Measurements from ENCODE around the gene DSP. TPM values are rescaled to one million over a fixed set of nuclear protein-coding genes. Genes with fewer than 3 reads are reported as not detected.

DSP gene
- total and polyA plus RNA-seq, 2 experiments from 2014 or later: 16.8 to 43.7 TPM

- TF ChIP-seq REST (IDR thresholded peaks at IDR 0.05; ENCODE audit: unreplicated experiment) (no peak), ZNF114 (CRISPR knock-in tag; IDR thresholded peaks at IDR 0.05) (no peak)
Measured at GRCh38 chr6:7593229-7593628, 51.8 kb downstream of the DSP start (continued).

DNA sequence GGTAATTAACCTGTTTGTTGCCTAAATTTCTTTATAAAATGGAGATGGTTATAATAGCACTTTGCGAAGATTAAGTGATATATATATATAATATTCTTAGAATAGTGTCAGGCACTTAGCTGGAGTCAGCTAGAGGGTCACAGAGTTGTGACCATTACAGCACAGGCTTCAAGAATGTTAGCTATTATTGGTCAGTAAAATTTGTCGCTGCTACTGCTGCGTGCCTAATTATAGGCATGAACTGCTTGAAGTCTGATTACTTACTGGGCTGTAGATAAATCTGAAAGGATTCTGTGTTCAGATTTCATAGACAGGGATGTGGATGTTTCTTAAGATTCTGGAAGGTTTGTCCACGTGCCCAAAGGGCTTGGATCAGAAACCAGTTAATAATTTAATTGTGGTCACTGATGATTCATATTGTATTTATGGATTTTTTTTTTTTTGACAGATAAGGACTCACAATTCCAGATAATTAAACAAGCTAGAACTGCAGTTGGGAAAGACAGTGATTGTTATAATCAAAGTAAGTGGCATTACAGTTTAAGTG lies 53.2 kb downstream of the DSP start:
- Mint-ChIP-seq H3K4me3 (no peak overlapping the region), H3K4me1 (peaks cover 28% of the 10 kb centered on the region), H3K36me3 (ENCODE audit: low read depth) (peaks cover 40% of the 10 kb centered on the region; the same call in 2 of the 3 replicates), H3K27me3 (ENCODE audit: insufficient read depth, low read depth, poor library complexity) (no peaks in the 10 kb centered on the region), H3K9me3 (no peaks in the 10 kb centered on the region), H3K27ac (no peak overlapping the region)
- no peaks in the 10 kb centered on the region for H3K9me2 ChIP-seq (ENCODE audit: insufficient read depth)
- no peaks in the 10 kb centered on the region for H3F3A ChIP-seq (replicated peaks; ENCODE audit: low read depth)
- H3K4me3 ChIP-seq: no peak overlapping the region
- H3K4me2 ChIP-seq: no peak overlapping the region
- no peak for DNase-seq (ENCODE audit: low spot score)
- ATAC-seq: no peak
- H3K4me1 ChIP-seq (ENCODE audit: insufficient read depth): peaks cover 17% of the 10 kb centered on the region
- H3K79me2 ChIP-seq (replicated peaks; ENCODE audit: insufficient read depth): peaks cover 47% of the 10 kb centered on the region
- no peak overlapping the region for H2AFZ ChIP-seq
- H4K20me1 ChIP-seq (replicated peaks; ENCODE audit: insufficient read depth): peaks cover 35% of the 10 kb centered on the region
- no peaks in the 10 kb centered on the region for H3K27me3 ChIP-seq (ENCODE audit: insufficient read depth)
- no peak overlapping the region for H3K27ac ChIP-seq (ENCODE audit: low read depth)
- TF ChIP-seq ZNF331 (CRISPR knock-in tag; IDR thresholded peaks at IDR 0.05; ENCODE audit: low read depth) (no peak), EZH2 (IDR thresholded peaks at IDR 0.05; ENCODE audit: low read depth, unreplicated experiment) (no peak), JUNB (IDR thresholded peaks at IDR 0.05; ENCODE audit: unreplicated experiment) (no peak)
- peaks cover 29% of the 10 kb centered on the region for H3K36me3 ChIP-seq (ENCODE audit: insufficient read depth)

GRCh38 chr6:7604003-7604402 lies 62.5 kb downstream of the DSP start:
- peaks cover 77% of the 10 kb centered on the region for H3K36me3 Mint-ChIP-seq (ENCODE audit: low read depth)
- H3K36me3 ChIP-seq (ENCODE audit: insufficient read depth): peaks cover 72% of the 10 kb centered on the region
- H3F3A ChIP-seq (replicated peaks; ENCODE audit: low read depth): no peaks in the 10 kb centered on the region
- peaks cover 3% of the 10 kb centered on the region for H4K20me1 ChIP-seq (replicated peaks; ENCODE audit: insufficient read depth)
- ATAC-seq: no peak
- H3K79me2 ChIP-seq (replicated peaks; ENCODE audit: insufficient read depth): no peaks in the 10 kb centered on the region
- H3K9me2 ChIP-seq (ENCODE audit: insufficient read depth): no peaks in the 10 kb centered on the region
- no peak overlapping the region for H3K4me3 Mint-ChIP-seq
- no peaks in the 10 kb centered on the region for H3K27me3 Mint-ChIP-seq (ENCODE audit: insufficient read depth, low read depth, poor library complexity)
- H3K27ac ChIP-seq (ENCODE audit: low read depth): no peak overlapping the region
- H3K4me2 ChIP-seq: no peak overlapping the region
- H3K4me1 Mint-ChIP-seq: peaks cover 6% of the 10 kb centered on the region; the same call in 2 of the 3 replicates
- no peak overlapping the region for H3K27ac Mint-ChIP-seq
- H3K9me3 Mint-ChIP-seq: no peaks in the 10 kb centered on the region
- H2AFZ ChIP-seq: no peak overlapping the region
- no peaks in the 10 kb centered on the region for H3K27me3 ChIP-seq (ENCODE audit: insufficient read depth)
- DNase-seq (ENCODE audit: low spot score): no peak
- H3K4me3 ChIP-seq: no peak overlapping the region
- TF ChIP-seq, protein P1, sequence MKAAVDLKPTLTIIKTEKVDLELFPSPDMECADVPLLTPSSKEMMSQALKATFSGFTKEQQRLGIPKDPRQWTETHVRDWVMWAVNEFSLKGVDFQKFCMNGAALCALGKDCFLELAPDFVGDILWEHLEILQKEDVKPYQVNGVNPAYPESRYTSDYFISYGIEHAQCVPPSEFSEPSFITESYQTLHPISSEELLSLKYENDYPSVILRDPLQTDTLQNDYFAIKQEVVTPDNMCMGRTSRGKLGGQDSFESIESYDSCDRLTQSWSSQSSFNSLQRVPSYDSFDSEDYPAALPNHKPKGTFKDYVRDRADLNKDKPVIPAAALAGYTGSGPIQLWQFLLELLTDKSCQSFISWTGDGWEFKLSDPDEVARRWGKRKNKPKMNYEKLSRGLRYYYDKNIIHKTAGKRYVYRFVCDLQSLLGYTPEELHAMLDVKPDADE (IDR thresholded peaks at IDR 0.05): no peak
- TF ChIP-seq CREB1 (CRISPR knock-in tag; IDR thresholded peaks at IDR 0.05; ENCODE audit: low read depth): no peak
- TF ChIP-seq EZH2 (IDR thresholded peaks at IDR 0.05; ENCODE audit: low read depth, unreplicated experiment): no peak
- H3K4me1 ChIP-seq (ENCODE audit: insufficient read depth): 0 out of 2 replicates have a peak, but pooled peaks cover 5% of the 10 kb centered on the region

All from GM23338 (cell line).